Measurements from ENCODE around the gene CHST6. TPM values are rescaled to one million over a fixed set of nuclear protein-coding genes. Genes with fewer than 3 reads are reported as not detected.
"Not testable (repeated sequence)": the region's sequence is repeated elsewhere in the genome, so short reads cannot be mapped to it uniquely, and the experiment has no call there.

Gene CHST6
- total RNA-seq, 1 donor from 2014 or later: 4.6 TPM

DNA sequence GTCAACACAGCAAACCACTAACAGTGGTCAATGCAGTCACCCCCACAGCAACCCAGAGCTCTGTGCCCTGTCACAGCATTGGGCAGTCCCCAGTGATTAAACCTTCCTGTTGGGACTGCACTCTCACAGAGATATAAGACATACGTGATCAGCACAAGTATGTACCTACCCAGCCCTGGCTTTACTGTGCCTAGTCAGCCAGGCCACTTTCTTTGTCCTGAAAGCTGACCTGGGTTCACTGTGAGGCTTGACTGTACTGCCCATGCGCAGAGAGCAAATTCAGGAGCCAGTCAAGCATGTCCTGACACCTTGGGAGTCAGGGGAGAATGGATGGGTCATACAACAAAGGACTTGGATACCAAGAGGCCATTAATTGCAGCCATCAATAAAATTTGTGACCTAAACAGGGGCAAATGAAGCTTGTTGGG, 19.8 kb downstream of the CHST6 start:
- peak; percentile 89 for ATAC-seq

DNA sequence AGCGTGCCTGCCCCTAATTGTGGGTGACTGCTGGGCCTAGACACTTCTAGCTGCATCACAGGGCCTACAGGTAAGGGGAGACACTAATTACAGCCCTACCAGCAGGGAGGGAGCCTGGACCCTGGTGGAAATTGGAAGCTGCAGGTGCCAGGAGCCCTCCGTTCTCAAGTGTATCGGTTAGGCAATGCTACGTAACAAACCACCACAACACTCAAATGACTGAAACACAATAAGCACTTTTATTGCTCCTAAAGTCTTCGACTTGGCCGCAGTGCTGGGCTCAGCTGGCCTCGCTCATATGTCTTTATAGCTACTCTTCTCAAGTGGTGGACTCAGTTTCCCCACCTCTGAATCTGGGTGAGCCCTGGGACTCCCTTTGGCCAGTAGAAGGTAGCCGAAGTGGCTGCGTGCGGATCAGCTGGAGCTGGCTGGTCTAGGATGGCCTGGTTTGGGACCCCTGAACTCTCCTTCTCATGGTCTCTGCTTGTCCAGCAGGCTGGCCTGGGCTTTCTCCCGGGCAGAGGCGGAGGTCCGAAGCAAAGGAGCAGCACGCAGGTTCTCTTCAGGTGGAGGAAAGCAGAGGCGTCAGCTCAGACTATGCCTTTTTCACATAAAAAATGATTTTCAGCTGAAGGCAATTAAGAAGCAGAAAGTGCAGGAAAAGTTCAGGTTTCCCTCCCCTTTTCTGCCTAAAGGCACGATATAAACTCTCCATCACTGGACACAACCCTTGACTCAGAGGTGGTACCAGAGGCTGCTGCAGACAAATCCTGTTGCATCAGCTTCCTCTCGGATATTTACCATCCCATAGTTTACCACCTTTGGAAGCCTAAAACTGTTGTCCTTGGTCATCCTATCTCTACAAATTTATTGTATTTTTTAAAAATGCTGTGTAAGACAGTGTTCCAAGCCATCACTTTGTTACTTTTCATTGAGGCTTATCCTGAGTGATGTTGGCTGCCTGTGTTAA, 22.0 kb downstream of the CHST6 start:
- ATAC-seq: no peak

DNA sequence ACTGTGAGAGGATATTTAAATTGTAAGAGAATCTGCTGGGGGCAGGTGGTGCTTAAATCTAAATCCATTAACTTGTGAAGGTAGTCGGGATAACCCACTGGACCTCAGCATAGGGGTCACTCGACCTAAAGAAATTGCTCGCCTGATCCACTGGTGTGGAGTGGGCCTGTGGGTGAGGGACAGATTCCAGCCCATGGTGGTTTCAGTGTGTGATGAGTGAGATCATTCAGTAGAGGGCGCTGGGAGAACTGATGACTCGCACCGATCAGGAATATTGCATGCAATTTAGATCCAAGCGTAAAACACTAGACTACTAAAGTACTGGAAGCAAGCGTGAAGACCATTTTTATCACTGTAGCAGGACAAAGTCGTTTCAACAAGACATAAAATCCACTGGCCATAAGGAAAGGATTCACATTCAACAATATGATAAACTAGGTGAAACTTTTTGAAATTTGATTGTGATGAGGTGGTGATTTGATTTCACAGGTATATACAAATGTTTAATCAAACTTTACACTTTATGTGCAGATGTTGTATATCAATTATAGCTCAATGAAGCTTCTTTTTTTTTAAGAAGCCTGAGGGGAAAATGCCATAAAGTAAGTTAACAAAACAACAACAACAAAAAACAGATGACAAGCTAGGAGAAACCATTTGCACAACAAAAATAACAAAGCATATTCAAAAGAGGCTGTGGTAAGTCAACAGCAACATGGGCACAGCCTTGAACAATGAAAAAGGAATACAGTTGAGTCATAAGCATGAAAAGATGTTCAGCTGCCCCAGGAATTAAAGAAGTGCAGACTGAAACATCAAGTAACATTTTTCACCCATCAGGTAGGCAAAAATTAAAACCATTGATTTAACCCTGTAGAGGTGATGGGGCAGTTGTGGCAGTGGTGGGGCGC, 23.3 kb downstream of the CHST6 start:
- ATAC-seq: peak; percentile 64

DNA sequence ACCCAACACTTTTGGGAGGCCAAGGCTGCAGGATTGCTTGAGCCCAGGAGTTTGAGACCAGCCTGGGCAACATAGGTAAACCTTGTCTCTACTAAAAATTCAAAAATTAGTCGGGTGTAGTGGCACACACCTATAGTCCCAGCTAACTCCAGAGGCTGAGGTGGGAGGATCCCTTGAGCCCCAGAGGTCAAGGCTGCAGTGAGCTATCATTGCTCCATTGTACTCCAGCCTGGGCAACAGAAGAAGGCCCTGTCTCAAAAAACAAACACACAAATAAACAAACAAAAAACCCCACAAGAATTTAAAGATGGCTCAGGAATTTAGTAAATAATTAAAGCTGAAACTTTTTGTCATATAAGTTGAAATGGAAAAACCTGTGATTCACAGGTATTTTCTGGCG, 28.5 kb downstream of the CHST6 start:
- ATAC-seq: no peak

DNA sequence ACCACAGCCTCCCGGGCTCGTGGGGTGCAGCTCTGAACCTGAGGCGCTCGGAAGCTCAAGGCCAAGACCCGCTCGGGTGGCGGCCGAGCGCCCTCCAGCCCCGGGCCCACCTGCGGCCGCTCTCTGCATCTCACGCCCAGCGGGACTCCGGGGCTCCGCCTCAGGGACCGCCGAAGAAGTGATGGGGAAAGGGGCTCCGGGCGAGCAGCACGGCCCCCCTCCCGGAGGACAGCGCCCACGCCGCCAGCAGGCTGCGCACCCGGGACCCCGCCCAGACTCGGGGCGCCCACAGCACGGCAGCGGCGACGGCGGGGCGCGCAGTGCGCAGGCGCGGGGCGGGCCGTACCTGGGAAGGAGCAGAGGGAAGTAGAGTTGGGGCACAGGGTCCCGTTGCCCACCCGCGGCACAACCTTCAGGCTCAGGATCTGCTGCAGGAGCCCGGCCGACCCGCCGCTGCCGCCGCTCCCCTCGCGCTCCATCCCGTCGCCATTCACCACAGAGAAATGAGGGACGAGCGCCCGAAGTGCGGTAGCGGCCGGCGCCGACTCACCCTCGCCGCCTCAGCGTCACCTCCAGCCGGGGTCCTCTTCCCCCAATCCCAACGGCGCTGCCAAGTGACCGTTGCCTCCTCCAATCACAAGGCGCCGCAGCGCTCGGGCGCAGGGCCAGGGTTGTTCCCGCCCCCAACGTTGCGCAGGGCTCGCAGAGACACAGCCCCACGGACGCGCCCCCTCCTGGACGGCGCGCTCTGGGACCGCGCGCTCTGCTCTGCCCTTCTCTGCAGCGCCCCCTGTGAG, 30.9 kb downstream of the CHST6 start, which contains the start of gene TMEM170A:
Gene TMEM170A, minus strand, starts transcription at position 568 of the 797 bp plus-strand sequence. Its CDS starts 89 bp downstream, at position 479.
- ATAC-seq: peak; percentile 99

DNA sequence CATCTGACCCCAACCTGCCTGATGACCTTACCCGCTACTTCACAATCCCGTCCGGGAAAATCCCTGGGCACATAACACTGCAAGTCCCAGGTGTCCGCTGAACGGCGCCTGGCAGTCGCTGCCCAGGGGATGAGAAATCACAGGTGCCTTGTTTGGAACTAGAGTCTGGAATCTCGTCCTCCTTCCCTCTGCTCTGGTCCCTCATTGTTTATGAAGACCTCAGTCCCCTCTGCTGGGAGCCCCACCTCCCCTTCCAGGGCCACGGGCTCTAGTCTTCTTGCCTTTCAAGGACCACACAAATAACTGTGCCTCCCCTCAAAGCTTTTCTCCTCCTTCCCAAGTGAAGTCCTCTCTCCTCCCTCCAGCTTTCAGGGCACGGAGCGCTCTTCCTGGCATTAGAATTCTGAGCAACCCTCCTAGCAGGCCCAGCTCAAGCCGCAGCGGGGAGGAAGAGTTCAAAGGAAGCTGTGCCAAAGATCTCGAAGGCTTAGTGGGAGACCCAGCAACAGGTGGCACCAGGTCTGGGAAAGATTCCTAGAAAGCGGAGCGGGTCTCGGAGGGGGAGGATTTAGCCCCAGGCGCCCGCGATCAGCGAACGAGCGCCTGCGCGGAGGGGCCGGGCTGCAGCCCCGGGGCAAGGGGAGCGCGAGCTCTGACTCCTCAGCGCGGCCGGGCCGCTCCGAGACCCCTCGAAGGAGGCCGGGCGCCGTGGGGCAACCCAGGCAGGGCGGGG, 31.7 kb downstream of the CHST6 start:
- peak; percentile 26 for ATAC-seq

DNA sequence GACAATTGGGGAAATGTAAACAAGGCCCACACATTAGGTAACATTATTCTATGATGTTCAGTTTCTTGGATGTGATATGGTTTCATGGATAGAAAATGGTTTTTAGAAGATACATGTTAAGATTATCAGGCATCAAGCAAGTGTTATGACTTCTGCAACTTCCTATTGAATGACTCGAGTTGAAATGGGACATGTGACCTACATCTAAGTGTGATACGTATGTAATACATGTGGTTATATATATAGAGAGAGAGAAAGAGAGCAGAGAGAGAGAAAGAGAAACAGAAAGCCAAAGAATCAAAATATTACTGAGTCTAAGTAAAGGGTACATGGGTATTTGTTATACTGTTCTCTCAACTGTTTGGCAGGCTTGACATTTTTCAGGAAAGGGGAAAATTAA, 32.4 kb downstream of the CHST6 start:
- no peak for ATAC-seq

DNA sequence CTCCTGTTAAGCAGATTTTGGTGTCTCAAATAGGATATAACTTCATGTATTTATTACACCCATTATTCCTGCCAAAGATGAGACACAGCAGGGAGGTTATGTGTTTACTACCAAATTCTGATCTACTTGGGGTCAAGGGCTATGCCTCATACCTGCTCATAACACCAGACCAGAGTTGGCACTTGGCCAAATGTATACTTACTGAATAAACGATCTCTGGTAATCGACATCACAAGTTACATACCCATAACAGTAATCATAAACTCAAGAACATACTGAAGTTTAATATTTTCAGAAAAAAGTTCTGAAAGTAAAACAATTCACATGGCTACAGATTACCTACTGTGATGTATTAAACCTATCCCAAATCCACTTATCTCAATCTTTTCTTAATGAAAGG, 33.7 kb downstream of the CHST6 start:
- ATAC-seq: no peak

DNA sequence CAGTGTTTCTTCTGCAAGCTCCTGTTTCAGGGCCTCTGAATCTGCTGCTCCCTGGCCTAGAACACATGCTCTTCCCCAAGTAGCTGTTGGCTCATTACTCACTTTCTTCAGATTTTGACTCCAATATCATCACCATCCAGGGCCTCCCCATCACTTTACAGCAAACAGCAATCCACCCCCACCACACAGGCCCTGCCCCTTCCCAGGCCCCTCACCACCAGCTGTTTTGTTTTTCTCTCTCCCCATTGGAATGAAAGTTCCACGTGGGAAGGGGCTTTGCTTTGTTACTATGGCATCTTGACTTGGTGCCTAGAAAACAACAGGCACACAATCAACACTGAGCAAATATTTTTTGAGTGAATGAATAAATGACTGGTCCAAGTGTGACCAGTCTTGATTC, 34.8 kb downstream of the CHST6 start:
- ATAC-seq: no peak

DNA sequence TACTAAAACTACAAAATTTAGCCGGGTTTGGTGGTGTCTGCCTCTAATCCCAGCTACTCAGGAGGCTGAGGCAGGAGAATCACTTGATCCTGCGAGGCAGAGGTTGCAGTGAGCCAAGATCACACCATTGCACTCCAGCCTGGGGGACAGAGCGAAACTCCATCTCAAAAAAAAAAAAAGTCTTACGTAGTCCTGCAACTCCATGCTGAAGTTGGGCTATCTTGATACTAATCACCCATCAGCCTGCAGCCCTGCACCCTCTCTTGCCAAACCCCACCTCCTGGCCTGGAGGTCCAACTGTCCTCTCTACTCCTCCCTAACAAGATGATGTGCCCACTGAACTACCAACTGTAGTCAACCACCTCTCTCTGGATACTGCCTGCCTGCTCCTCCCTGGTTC, 35.5 kb downstream of the CHST6 start:
- ATAC-seq: no peak

DNA sequence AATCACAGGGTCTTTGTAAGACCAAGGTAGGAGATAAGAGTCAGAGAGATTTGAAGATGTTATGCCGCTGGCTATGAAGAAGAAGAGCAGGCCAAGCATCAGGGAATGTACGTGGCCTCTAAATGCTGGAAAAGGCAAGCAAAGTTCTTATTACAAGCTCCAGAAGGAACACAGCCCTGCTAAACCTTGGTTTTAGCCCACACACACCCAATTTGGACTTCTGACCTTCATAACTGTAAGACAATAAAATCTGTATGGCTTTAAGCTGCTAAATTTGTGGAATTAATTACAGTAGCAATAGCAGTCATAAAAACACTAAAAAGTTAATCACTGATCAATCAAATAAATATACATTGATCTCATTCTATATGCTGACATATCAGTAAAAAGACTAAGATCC, 36.8 kb downstream of the CHST6 start:
- ATAC-seq: no peak

DNA sequence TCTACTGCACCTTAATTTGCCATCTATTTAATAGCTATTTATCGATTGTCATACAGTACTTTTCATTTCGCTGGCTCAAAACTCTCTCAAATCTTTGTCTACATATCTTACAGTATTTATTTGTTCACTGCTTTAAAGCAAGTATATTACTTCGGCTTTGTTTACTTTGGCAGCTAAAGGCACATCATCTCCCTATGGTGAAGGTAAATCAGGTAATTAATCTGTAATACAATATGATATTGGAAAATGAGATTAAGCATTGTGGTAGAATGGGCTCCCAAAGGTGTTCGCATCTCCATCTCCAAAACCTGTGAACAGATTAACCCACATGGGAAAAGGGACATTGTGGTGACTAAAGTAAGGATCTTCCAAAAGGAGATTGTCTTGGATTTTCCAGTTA, 37.2 kb downstream of the CHST6 start:
- ATAC-seq: no peak

DNA sequence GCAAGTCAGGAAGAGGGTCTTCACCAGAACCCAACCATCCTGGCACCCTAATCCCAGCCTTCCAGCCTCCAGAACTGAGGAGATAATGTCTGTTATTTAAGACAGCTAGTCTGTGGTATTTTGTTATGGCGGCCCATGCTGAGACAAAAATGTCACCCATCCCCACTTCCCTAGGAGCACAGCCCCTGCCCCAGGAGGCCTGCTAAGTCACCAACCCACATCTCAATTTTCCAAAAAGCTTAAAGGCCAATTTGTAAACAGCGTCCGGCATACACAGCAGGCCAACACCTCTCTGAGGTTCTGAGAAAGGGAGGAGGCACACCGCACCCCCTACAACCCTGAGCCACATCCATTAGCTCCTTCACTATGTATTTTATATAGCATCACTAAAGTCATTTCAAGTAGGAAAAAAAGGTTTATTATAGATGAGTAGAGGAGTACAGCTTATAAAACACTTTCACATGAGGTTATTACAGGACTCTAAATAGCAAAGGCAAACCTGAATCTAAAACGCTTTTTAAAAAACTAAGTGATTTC, 37.7 kb downstream of the CHST6 start:
- no peak for ATAC-seq

DNA sequence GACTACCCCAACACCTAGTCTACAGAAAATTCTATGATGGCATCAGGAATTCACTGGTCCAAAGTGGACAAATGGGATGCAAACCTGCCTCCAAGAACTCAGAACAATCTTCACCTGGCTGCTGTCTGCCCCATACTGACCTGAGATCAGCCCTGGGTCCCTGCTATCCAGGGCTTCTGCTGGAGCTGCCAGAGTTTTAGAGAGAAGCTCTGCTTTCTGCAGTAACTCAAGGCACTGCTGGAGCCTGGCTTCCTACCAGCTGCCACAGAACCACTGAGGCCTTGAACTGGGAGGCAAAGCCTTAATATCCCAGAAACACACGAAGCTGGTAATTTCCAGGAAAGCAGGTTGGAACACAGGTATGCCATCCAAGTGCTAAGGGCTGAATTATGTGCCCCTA, 38.3 kb downstream of the CHST6 start:
- no peak for ATAC-seq

DNA sequence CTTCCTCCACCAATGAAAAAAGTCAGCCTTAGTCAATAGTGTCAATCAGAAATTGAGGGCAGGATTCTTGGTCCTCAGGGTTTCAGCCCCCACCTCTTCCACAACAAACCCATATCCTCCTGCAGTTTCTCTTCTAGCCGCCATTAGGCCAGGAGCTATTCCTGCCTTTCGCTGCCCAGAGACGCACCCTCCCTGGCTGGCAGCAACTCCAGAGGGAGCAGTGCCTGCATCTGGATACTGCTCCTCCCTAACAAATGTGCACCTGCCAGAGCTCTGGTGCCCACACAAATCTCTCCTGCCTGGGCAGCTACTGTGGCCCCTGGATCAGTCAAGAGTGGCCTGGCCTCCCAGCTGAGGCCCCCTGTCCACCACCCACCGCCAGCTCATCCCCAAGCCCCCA, 38.8 kb downstream of the CHST6 start:
- ATAC-seq: not testable (repeated sequence)

DNA sequence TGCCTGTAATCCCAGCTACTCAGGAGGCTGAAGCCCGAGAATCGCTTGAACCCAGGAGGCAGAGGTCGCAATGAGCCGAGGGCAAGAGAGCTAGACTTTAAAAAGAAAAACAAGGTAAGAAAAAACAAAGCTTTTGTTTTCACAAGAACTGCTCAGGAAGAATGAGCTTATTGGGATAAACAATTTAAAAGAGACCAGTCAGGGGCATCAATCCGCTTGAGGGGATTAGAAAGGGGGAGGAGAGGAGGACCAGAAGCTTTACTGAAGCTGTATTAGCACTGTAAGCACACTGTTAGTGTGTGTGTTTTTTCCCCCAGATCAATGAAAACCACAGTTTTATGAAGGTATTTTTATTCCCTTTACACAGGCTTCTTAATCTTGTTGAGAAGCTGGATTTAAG, 39.6 kb downstream of the CHST6 start:
- ATAC-seq: no peak

DNA sequence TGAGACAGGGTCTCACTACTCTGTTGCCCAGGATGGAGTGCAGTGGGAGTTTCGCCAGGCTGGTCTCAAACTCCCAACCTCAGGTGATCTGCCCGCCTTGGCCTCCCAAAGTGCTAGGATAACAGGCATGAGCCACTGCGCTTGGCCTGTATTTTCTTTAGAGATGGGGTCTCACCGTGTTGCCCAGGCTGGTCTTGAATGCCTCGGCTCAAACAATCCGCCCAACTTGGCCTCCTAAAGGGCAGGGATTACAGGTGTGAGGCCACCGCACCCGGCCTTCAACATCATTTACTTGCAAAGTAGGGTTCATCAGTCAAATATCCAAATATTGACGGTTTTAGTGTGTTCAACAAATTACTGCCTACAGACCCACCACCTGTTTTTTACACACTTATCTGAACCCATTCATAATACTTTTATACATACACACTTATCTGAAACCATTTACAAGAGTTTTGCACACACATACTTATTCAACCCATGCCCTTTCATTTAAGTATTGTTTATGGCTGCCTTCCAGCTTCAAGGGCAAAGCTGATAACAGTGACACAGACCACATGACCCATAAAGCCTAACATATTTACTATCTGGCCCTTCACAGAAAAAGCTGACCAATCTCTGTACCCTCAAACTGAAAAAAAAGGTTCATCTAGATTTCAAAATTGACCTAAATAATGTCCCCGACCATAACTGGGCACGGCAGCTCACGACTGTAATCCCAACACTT, 42.6 kb downstream of the CHST6 start:
- no peak for ATAC-seq

DNA sequence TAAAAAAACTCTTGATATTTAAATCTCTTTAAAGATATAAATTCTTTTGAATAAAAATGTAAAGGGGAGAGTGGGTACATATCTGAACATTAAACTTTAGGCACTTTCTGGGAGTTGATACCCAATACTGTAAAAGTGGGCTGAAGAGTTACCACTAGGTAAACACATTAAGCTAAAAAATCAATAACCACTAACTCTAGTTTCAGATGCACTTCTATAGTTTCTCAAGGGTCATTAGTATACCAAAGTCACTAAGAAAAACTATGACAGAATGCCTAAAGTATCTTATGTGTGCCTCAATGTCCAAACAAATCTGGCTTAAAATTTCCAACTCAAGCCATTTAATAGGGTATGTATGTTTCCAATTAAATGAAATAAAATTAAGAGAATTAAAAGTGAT, 48.8 kb downstream of the CHST6 start:
- ATAC-seq: no peak

DNA sequence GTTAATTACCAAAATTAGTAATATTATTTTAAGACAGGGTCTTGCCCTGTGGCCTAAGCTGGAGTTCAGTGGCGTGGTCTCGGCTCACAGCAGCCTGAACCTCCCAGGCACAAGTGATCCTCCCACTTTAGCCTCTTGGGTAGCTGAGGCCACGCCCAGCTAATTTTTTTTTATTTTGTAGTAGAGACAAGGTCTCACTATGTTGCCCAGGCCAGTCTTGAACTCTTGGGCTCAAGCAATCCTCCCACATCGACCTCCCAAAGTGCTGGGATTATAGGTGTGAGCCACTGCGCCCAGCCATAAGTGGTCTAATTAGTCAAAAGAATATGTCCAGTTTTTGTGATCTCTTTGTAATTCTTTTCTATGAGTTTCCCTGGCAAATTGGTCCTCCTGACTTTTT, 49.9 kb downstream of the CHST6 start:
- ATAC-seq: no peak

DNA sequence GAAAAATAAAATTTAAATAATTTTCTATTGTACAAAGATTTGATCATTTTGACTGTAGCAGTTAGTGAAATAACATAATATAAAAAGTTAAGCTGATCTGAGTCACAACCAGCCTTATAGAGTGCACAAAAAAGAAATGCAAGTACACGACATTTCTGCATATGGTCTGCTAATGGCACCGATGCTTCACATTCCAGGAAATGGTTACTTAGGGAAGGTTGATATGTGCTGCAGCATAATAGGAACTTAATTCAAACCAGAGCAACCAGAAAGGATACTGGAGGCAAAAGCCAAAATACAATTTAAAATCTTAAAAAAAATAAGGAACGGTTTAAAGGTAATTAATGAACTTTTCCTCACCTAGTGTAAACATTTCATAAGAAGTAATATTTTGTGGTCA, 51.9 kb downstream of the CHST6 start:
- ATAC-seq: no peak

Data from esophagus mucosa (tissue), 1 donor.